Lung (tissue), 12 donors: Measurements from ENCODE around the gene ASTL. TPM values are rescaled to one million over a fixed set of nuclear protein-coding genes. Genes with fewer than 3 reads are reported as not detected.

ENCODE experiments used
- ATAC-seq: fragments of 200-7000 bp; cut with Tn5 transposase; one replicate; pipeline ENCODE4 v1.9.1; 2020; ENCODE audit warnings: moderate number of reproducible peaks; ENCODE audit not compliant: insufficient read depth, low FRiP score
- DNase-seq, 3 donors: peaks; one replicate each; pipeline ENCODE4 v3.0.0-alpha.2; 2013 to 2017
- H3K27ac ChIP-seq, 2 donors: one replicate each; pipeline ENCODE4 v1.5.1; 2013; ENCODE audit warnings: mild to moderate bottlenecking in 2 of 2, moderate library complexity in 2 of 2, control low read depth in 1 of 2, inconsistent platforms in 1 of 2, low read depth in 1 of 2, low read length in 1 of 2
- H3K27me3 ChIP-seq, 3 donors: one replicate each; pipeline ENCODE4 v1.5.1; 2013; ENCODE audit warnings: low read length in 2 of 3; ENCODE audit not compliant: control insufficient read depth in 3 of 3, insufficient read depth in 3 of 3
- H3K36me3 ChIP-seq, 4 donors: one replicate each; pipeline ENCODE4 v1.5.1; 2013; ENCODE audit warnings: low read length in 4 of 4, mild to moderate bottlenecking in 1 of 4, moderate library complexity in 1 of 4; ENCODE audit not compliant: control insufficient read depth in 4 of 4, insufficient read depth in 4 of 4
- H3K4me1 ChIP-seq, 5 donors: one replicate each; pipeline ENCODE4 v1.5.1; 2013; ENCODE audit warnings: low read length in 5 of 5, mild to moderate bottlenecking in 2 of 5, moderate library complexity in 1 of 5; ENCODE audit not compliant: control insufficient read depth in 5 of 5, insufficient read depth in 5 of 5
- H3K4me3 ChIP-seq: one replicate; pipeline ENCODE4 v1.5.1; 2013; ENCODE audit warnings: mild to moderate bottlenecking, control low read depth, moderate library complexity
- H3K9ac ChIP-seq, 2 donors: one replicate each; pipeline ENCODE4 v1.5.1; 2013; ENCODE audit warnings: low read length in 2 of 2, control low read depth in 1 of 2; ENCODE audit not compliant: insufficient read depth in 1 of 2
- H3K9me3 ChIP-seq, 4 donors: one replicate each; pipeline ENCODE4 v1.5.1; 2013; ENCODE audit warnings: low read length in 3 of 4, mild to moderate bottlenecking in 1 of 4, moderate library complexity in 1 of 4; ENCODE audit not compliant: control insufficient read depth in 4 of 4, insufficient read depth in 3 of 4
- WGBS, 2 donors: extraction: QIAGEN DNeasy Blood & Tissue Kit; methylation state at CpG; one replicate each; pipeline ENCODE4 v1.1.7; 2013; 5-methylcytosine and 5-hydroxymethylcytosine counted together
- polyA plus RNA-seq, 2 donors: library from polyadenylated mRNA; stranded (reverse); fragments of 200-250 nt; gene quantifications; one replicate each; pipeline ENCODE4 v1.2.1, GENCODE V29; 2013
- total RNA-seq, 2 donors: library from RNA; depleted of rRNA in 1 of 2; stranded (reverse); fragments of >200 nt in 1 of 2; gene quantifications; one replicate each; pipeline ENCODE4 v1.2.1, GENCODE V29; 2014 to 2021
- TF ChIP-seq, protein P1 (sequence below): IDR thresholded peaks from 2 replicates; pipeline ENCODE4 v1.5.1; 2012; ENCODE audit warnings: mild to moderate bottlenecking; ENCODE audit errors: control extremely low read depth, extremely low read depth
- donor health status: control.
- donor health status: control.
- donor health status: Bipolar disorder and iron deficiency.
- donor health status: healthy.
- donor health status: DM: yes; HTN: yes; CAD: no.

ASTL gene
- total and polyA plus RNA-seq, 4 donors, result 0.14 to 0.34 TPM; not detected in 2

DNA sequence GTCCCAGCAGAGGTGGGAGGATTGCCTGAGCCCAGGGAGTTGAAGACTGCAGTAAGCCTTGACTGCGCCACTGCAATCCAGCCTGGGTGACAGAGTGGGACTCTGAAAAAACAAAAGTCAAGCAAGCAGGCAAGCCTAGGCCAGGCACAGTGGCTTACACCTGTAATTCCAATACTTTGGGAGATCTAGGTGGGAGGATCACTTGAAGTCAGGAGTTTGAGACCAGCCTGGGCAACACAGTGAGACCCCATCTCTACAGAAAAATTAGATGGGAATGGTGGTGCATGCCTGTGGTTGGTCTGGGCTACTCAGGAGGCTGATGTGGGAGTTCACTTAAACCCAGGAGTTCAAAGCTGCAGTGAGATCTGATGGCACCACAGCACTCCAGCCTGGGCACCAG is 41.7 kb upstream of the ASTL start:
- H3K9ac ChIP-seq, result no peak overlapping the region
- TF ChIP-seq, protein P1, sequence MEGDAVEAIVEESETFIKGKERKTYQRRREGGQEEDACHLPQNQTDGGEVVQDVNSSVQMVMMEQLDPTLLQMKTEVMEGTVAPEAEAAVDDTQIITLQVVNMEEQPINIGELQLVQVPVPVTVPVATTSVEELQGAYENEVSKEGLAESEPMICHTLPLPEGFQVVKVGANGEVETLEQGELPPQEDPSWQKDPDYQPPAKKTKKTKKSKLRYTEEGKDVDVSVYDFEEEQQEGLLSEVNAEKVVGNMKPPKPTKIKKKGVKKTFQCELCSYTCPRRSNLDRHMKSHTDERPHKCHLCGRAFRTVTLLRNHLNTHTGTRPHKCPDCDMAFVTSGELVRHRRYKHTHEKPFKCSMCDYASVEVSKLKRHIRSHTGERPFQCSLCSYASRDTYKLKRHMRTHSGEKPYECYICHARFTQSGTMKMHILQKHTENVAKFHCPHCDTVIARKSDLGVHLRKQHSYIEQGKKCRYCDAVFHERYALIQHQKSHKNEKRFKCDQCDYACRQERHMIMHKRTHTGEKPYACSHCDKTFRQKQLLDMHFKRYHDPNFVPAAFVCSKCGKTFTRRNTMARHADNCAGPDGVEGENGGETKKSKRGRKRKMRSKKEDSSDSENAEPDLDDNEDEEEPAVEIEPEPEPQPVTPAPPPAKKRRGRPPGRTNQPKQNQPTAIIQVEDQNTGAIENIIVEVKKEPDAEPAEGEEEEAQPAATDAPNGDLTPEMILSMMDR, result no peak
- no peak for DNase-seq
- H3K27me3 ChIP-seq, result no peaks in the 10 kb centered on the region
- H3K36me3 ChIP-seq, result peaks cover 0 to 8% (median 3%) of the 10 kb centered on the region in 4 donors
- no peaks in the 10 kb centered on the region for H3K9me3 ChIP-seq
- WGBS, 2 donors, result 98 to 100% methylated on average over 1 of the region's 1 CpG
- no peak overlapping the region for H3K27ac ChIP-seq
- no peak overlapping the region for H3K4me3 ChIP-seq
- peaks cover 0 to 5% (median 0%) of the 10 kb centered on the region in 5 donors for H3K4me1 ChIP-seq
- ATAC-seq, result no peak

DNA sequence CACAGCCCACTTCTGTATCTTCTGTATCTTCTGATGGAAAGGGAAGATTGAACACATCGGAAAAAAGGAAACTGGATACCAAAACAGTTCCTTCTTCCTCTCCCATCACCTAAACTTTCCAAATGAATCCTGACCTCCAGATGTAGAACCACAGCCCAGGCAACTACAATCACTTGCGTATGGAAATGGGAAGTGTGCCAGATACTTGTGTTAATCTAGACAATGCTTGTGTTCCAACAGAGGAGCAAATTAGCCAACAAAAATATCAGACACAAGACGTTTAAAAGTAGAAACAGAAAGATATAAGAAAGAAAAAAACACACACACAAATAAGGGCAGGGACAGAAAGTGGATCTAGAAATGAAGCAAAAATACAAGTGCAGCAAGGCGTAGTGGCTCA is 38.4 kb upstream of the ASTL start:
- H3K27ac ChIP-seq, result no peak overlapping the region
- peaks cover 0 to 1% (median 0%) of the 10 kb centered on the region in 4 donors for H3K36me3 ChIP-seq
- ATAC-seq, result no peak
- TF ChIP-seq, protein P1, result no peak
- H3K9ac ChIP-seq, result no peak overlapping the region
- H3K27me3 ChIP-seq, result no peaks in the 10 kb centered on the region
- H3K4me3 ChIP-seq, result no peak overlapping the region
- no peak for DNase-seq
- no peaks in the 10 kb centered on the region for H3K9me3 ChIP-seq
- peaks cover 0 to 5% (median 0%) of the 10 kb centered on the region in 5 donors for H3K4me1 ChIP-seq
- 62 to 72% methylated on average over 4 of the region's 4 CpGs for WGBS, 2 donors

DNA sequence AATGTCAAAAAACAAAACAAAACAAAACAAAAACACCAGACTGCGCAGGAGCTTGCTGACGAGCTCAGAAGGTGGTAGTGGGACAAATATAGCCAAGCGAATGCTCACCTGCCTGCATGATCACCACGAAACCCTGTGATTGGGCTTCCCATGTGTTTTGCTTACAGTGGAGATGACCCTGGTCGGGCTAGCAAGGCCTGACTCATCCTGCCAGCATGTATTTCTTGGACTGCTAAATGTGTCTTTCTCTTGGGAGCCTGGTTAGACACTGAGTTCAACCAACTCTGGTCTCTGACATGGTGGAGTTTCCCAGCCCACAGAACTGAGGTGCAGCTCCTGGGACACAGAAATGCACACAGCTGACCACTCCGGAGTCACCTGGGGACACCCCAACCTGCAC is 37.6 kb upstream of the ASTL start:
- TF ChIP-seq, protein P1, result no peak
- H3K9ac ChIP-seq, result no peak overlapping the region
- H3K4me1 ChIP-seq, result peaks cover 0 to 5% (median 0%) of the 10 kb centered on the region in 5 donors
- H3K27me3 ChIP-seq, result no peaks in the 10 kb centered on the region
- DNase-seq (no peak), ATAC-seq (no peak)
- H3K4me3 ChIP-seq, result no peak overlapping the region
- H3K27ac ChIP-seq, result no peak overlapping the region
- WGBS, 2 donors, result 87 to 90% methylated on average over 6 of the region's 6 CpGs
- H3K36me3 ChIP-seq, result peaks cover 0 to 1% (median 0%) of the 10 kb centered on the region in 4 donors
- no peaks in the 10 kb centered on the region for H3K9me3 ChIP-seq
